GM23338 (cell line): ENCODE data around the gene CCDC61. TPM values are rescaled to one million over a fixed set of nuclear protein-coding genes. Genes with fewer than 3 reads are reported as not detected.

Experiments
- ATAC-seq: fragments of 200-7000 bp; cut with Tn5 transposase; 3 replicates; pipeline ENCODE4 v1.9.1; 2020
- DNase-seq: peaks from one replicate; pipeline ENCODE4 v3.0.0-alpha.2; 2015; ENCODE audit warnings: low spot score
- H2AFZ ChIP-seq: fragments of 200-600 bp; sonication (generic); 2 replicates; pipeline ENCODE4 v1.8.0; 2016; ENCODE audit warnings: antibody characterized with exemption, mild to moderate bottlenecking, moderate library complexity
- H3F3A ChIP-seq: fragments of 200-600 bp; sonication (generic); replicated peaks from 2 replicates; pipeline ENCODE4 v1.8.0; 2017; ENCODE audit warnings: antibody characterized with exemption, mixed run types, low read depth
- H3K27ac ChIP-seq: fragments of 200-600 bp; sonication (generic); 2 replicates; pipeline ENCODE4 v1.6.1; 2016; ENCODE audit warnings: low read depth
- H3K27me3 ChIP-seq: fragments of 200-600 bp; sonication (generic); 2 replicates; pipeline ENCODE4 v1.8.0; 2016; ENCODE audit warnings: mild to moderate bottlenecking, mixed run types, moderate library complexity; ENCODE audit not compliant: insufficient read depth
- H3K36me3 ChIP-seq: fragments of 200-600 bp; sonication (generic); 2 replicates; pipeline ENCODE4 v1.8.0; 2016; ENCODE audit warnings: mild to moderate bottlenecking; ENCODE audit not compliant: insufficient read depth
- H3K4me1 ChIP-seq: fragments of 200-600 bp; sonication (generic); 2 replicates; pipeline ENCODE4 v1.8.0; 2016; ENCODE audit warnings: mild to moderate bottlenecking, moderate library complexity; ENCODE audit not compliant: insufficient read depth
- H3K4me2 ChIP-seq: fragments of 200-600 bp; sonication (generic); 2 replicates; pipeline ENCODE4 v1.7.1; 2017; ENCODE audit warnings: mixed run types
- H3K4me3 ChIP-seq: fragments of 200-600 bp; sonication (generic); 2 replicates; pipeline ENCODE4 v1.6.1; 2016; ENCODE audit warnings: mixed run types
- H3K79me2 ChIP-seq: fragments of 200-600 bp; sonication (generic); replicated peaks from 2 replicates; pipeline ENCODE4 v1.8.0; 2017; ENCODE audit warnings: mild to moderate bottlenecking; ENCODE audit not compliant: insufficient read depth
- H3K9me2 ChIP-seq: fragments of 200-600 bp; sonication (generic); 2 replicates; pipeline ENCODE4 v1.8.0; 2017; ENCODE audit not compliant: insufficient read depth
- H4K20me1 ChIP-seq: fragments of 200-600 bp; sonication (generic); replicated peaks from 2 replicates; pipeline ENCODE4 v1.8.0; 2017; ENCODE audit warnings: mild to moderate bottlenecking; ENCODE audit not compliant: insufficient read depth
- H3K27ac Mint-ChIP-seq: 2 replicates; pipeline ENCODE4 v1.8.0; 2020; ENCODE audit warnings: inconsistent platforms, mild to moderate bottlenecking, moderate library complexity, mixed read lengths
- H3K27me3 Mint-ChIP-seq: 3 replicates; pipeline ENCODE4 v1.8.0; 2022; ENCODE audit warnings: low read depth, mild to moderate bottlenecking, moderate library complexity, mixed read lengths, inconsistent platforms; ENCODE audit not compliant: insufficient read depth, poor library complexity
- H3K36me3 Mint-ChIP-seq: 3 replicates; pipeline ENCODE4 v1.8.0; 2021; ENCODE audit warnings: low read depth, mild to moderate bottlenecking, inconsistent platforms, moderate library complexity, mixed read lengths
- H3K4me1 Mint-ChIP-seq: 3 replicates; pipeline ENCODE4 v1.8.0; 2020; ENCODE audit warnings: mild to moderate bottlenecking, inconsistent platforms, mixed read lengths
- H3K4me3 Mint-ChIP-seq: 3 replicates; pipeline ENCODE4 v1.8.0; 2021; ENCODE audit warnings: moderate library complexity, mild to moderate bottlenecking, inconsistent platforms, mixed read lengths
- H3K9me3 Mint-ChIP-seq: 3 replicates; pipeline ENCODE4 v1.8.0; 2020; ENCODE audit warnings: moderate library complexity, mild to moderate bottlenecking, inconsistent platforms, mixed read lengths
- CREB1 ChIP-seq: fragments of 250-450 bp; sonication (Bioruptor Pico); IDR thresholded peaks from 2 replicates; pipeline ENCODE4 v1.5.0; 2020; ENCODE audit warnings: low read depth, mild to moderate bottlenecking, moderate library complexity
- EZH2 ChIP-seq: fragments of 200-600 bp; sonication (generic); IDR thresholded peaks from one replicate; pipeline ENCODE4 v1.8.0; 2017; ENCODE audit warnings: antibody characterized with exemption, mild to moderate bottlenecking, low read depth; ENCODE audit not compliant: unreplicated experiment
- EZH2phosphoT487 ChIP-seq: fragments of 200-600 bp; sonication (generic); IDR thresholded peaks from one replicate; pipeline ENCODE4 v1.8.1; 2018; ENCODE audit warnings: antibody characterized with exemption; ENCODE audit not compliant: unreplicated experiment
- JUNB ChIP-seq: IDR thresholded peaks from one replicate; pipeline ENCODE4 v1.6.1; 2016; ENCODE audit warnings: antibody characterized with exemption; ENCODE audit not compliant: unreplicated experiment
- NANOG ChIP-seq: IDR thresholded peaks from 2 replicates; pipeline ENCODE4 v1.6.1; 2016; ENCODE audit warnings: antibody characterized with exemption, borderline replicate concordance
- POLR2AphosphoS5 ChIP-seq: IDR thresholded peaks from 2 replicates; pipeline ENCODE4 v1.6.1; 2016; ENCODE audit warnings: antibody characterized with exemption, low read depth
- STAT1 ChIP-seq: IDR thresholded peaks from one replicate; pipeline ENCODE4 v1.6.1; 2016; ENCODE audit warnings: antibody characterized with exemption; ENCODE audit not compliant: unreplicated experiment
- ZNF114 ChIP-seq: fragments of 250-450 bp; sonication (Bioruptor Pico); IDR thresholded peaks from 2 replicates; pipeline ENCODE4 v1.5.0; 2020; ENCODE audit warnings: mild to moderate bottlenecking, moderate library complexity
- ZNF331 ChIP-seq: fragments of 250-450 bp; sonication (Bioruptor Pico); IDR thresholded peaks from 2 replicates; pipeline ENCODE4 v1.5.0; 2020; ENCODE audit warnings: low read depth, mild to moderate bottlenecking, moderate library complexity
- polyA plus RNA-seq: library from polyadenylated mRNA; unstranded; fragments of >200 nt; fragmentation: Nextera tagmentation; extraction: Ambion mirVana; gene quantifications from 2 replicates; pipeline ENCODE4 v1.2.1, GENCODE V29; 2016
- total RNA-seq: library from RNA; depleted of rRNA; stranded (reverse); fragments of >200 nt; shearing (Covaris generic); gene quantifications from 2 replicates; pipeline ENCODE4 v1.2.3, GENCODE V29; 2014
- TF ChIP-seq, protein P1 (sequence below): IDR thresholded peaks from 2 replicates; pipeline ENCODE4 v1.6.1; 2016; ENCODE audit warnings: antibody characterized with exemption
- TF ChIP-seq, protein P2 (sequence below), 2 experiments: fragments of 200-600 bp in 1 of 2; sonication (generic) in 1 of 2; conservative IDR thresholded peaks; 2 replicates each; pipeline versions ENCODE4 v1.5.1 to v1.6.1; 2016 to 2017; ENCODE audit warnings: antibody characterized with exemption in 2 of 2, low read depth in 2 of 2, mild to moderate bottlenecking in 2 of 2, moderate library complexity in 1 of 2
- TF ChIP-seq, protein P3 (sequence below): fragments of 250-450 bp; sonication (Bioruptor Pico); IDR thresholded peaks from 2 replicates; pipeline ENCODE4 v1.5.0; 2020; ENCODE audit warnings: mild to moderate bottlenecking, moderate library complexity
- TF ChIP-seq, protein P4 (sequence below): IDR thresholded peaks from one replicate; pipeline ENCODE4 v1.6.1; 2018; ENCODE audit warnings: antibody characterized with exemption; ENCODE audit not compliant: unreplicated experiment

The CCDC61 gene
- total and polyA plus RNA-seq, 2 experiments from 2014 or later: 9.8 to 22.4 TPM

DNA sequence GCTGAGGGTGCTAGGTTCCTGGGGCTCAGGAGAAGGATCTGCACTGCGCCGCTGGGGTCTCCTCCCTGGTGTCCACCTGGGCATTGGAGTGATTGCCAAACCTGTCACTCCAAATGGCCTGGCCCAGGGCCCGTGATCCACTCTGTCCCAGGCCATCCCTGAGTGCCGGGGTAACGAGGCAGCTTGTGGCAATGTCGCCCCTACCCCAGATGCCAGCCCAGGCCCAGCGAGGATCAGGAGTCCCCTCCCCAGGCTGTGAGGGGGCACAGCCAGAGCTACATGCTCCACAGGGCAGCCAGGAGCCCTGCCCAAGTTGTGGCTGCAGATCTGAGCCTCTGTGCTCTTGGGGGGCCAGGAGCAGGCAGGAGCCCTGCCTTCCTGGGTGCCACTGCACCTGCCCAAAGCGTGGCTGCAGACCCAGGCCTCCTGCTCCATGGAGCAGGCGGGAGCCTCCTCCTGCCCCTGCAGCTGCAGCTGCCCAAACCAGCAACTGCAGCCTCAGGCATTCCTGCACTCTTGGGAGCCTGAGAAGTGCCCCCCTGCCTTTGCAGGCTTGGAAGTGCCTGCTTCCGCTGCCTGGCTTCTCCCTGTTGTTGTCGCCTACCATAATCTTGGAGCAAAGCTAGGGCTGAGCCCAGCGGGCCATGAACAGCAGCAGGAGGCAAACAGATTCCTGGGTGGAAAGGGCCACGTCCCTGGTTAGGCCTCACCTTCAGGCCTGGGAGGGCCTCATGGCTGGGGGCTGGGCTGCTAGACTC, 40.9 kb downstream of the CCDC61 start:
- Mint-ChIP-seq H3K36me3 (peaks cover 7% of the 10 kb centered on the region; the same call in 1 of the 3 replicates), H3K27me3 (peaks cover 5% of the 10 kb centered on the region), H3K9me3 (peaks cover 21% of the 10 kb centered on the region), H3K4me3 (no peak overlapping the region), H3K4me1 (no peaks in the 10 kb centered on the region), H3K27ac (no peak overlapping the region)
- DNase-seq (no peak), ATAC-seq (peak; percentile 79)
- no peak overlapping the region for H3K4me2 ChIP-seq
- no peaks in the 10 kb centered on the region for H4K20me1 ChIP-seq
- H3K36me3 ChIP-seq: no peaks in the 10 kb centered on the region
- no peak overlapping the region for H2AFZ ChIP-seq
- no peak overlapping the region for H3K27ac ChIP-seq
- no peak overlapping the region for H3K4me3 ChIP-seq
- H3K9me2 ChIP-seq: no peaks in the 10 kb centered on the region
- TF ChIP-seq STAT1 (no peak), POLR2AphosphoS5 (no peak), ZNF331 (CRISPR knock-in tag) (no peak), JUNB (no peak), CREB1 (no peak), EZH2 (no peak), NANOG (no peak), EZH2phosphoT487 (no peak), ZNF114 (CRISPR knock-in tag) (no peak)
- TF ChIP-seq, protein P1, sequence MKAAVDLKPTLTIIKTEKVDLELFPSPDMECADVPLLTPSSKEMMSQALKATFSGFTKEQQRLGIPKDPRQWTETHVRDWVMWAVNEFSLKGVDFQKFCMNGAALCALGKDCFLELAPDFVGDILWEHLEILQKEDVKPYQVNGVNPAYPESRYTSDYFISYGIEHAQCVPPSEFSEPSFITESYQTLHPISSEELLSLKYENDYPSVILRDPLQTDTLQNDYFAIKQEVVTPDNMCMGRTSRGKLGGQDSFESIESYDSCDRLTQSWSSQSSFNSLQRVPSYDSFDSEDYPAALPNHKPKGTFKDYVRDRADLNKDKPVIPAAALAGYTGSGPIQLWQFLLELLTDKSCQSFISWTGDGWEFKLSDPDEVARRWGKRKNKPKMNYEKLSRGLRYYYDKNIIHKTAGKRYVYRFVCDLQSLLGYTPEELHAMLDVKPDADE: no peak
- TF ChIP-seq, protein P2, sequence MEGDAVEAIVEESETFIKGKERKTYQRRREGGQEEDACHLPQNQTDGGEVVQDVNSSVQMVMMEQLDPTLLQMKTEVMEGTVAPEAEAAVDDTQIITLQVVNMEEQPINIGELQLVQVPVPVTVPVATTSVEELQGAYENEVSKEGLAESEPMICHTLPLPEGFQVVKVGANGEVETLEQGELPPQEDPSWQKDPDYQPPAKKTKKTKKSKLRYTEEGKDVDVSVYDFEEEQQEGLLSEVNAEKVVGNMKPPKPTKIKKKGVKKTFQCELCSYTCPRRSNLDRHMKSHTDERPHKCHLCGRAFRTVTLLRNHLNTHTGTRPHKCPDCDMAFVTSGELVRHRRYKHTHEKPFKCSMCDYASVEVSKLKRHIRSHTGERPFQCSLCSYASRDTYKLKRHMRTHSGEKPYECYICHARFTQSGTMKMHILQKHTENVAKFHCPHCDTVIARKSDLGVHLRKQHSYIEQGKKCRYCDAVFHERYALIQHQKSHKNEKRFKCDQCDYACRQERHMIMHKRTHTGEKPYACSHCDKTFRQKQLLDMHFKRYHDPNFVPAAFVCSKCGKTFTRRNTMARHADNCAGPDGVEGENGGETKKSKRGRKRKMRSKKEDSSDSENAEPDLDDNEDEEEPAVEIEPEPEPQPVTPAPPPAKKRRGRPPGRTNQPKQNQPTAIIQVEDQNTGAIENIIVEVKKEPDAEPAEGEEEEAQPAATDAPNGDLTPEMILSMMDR (conservative IDR thresholded peaks at IDR 0.05; ENCODE audit: low read depth in 2 of 2): no peak
- TF ChIP-seq, protein P3, sequence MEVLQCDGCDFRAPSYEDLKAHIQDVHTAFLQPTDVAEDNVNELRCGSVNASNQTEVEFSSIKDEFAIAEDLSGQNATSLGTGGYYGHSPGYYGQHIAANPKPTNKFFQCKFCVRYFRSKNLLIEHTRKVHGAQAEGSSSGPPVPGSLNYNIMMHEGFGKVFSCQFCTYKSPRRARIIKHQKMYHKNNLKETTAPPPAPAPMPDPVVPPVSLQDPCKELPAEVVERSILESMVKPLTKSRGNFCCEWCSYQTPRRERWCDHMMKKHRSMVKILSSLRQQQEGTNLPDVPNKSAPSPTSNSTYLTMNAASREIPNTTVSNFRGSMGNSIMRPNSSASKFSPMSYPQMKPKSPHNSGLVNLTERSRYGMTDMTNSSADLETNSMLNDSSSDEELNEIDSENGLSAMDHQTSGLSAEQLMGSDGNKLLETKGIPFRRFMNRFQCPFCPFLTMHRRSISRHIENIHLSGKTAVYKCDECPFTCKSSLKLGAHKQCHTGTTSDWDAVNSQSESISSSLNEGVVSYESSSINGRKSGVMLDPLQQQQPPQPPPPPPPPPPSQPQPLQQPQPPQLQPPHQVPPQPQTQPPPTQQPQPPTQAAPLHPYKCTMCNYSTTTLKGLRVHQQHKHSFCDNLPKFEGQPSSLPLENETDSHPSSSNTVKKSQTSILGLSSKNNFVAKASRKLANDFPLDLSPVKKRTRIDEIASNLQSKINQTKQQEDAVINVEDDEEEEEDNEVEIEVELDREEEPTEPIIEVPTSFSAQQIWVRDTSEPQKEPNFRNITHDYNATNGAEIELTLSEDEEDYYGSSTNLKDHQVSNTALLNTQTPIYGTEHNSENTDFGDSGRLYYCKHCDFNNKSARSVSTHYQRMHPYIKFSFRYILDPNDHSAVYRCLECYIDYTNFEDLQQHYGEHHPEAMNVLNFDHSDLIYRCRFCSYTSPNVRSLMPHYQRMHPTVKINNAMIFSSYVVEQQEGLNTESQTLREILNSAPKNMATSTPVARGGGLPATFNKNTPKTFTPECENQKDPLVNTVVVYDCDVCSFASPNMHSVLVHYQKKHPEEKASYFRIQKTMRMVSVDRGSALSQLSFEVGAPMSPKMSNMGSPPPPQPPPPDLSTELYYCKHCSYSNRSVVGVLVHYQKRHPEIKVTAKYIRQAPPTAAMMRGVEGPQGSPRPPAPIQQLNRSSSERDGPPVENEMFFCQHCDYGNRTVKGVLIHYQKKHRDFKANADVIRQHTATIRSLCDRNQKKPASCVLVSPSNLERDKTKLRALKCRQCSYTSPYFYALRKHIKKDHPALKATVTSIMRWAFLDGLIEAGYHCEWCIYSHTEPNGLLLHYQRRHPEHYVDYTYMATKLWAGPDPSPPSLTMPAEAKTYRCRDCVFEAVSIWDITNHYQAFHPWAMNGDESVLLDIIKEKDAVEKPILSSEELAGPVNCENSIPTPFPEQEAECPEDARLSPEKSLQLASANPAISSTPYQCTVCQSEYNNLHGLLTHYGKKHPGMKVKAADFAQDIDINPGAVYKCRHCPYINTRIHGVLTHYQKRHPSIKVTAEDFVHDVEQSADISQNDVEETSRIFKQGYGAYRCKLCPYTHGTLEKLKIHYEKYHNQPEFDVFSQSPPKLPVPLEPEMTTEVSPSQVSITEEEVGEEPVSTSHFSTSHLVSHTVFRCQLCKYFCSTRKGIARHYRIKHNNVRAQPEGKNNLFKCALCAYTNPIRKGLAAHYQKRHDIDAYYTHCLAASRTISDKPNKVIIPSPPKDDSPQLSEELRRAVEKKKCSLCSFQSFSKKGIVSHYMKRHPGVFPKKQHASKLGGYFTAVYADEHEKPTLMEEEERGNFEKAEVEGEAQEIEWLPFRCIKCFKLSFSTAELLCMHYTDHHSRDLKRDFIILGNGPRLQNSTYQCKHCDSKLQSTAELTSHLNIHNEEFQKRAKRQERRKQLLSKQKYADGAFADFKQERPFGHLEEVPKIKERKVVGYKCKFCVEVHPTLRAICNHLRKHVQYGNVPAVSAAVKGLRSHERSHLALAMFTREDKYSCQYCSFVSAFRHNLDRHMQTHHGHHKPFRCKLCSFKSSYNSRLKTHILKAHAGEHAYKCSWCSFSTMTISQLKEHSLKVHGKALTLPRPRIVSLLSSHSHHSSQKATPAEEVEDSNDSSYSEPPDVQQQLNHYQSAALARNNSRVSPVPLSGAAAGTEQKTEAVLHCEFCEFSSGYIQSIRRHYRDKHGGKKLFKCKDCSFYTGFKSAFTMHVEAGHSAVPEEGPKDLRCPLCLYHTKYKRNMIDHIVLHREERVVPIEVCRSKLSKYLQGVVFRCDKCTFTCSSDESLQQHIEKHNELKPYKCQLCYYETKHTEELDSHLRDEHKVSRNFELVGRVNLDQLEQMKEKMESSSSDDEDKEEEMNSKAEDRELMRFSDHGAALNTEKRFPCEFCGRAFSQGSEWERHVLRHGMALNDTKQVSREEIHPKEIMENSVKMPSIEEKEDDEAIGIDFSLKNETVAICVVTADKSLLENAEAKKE (CRISPR knock-in tag): no peak
- TF ChIP-seq, protein P4, sequence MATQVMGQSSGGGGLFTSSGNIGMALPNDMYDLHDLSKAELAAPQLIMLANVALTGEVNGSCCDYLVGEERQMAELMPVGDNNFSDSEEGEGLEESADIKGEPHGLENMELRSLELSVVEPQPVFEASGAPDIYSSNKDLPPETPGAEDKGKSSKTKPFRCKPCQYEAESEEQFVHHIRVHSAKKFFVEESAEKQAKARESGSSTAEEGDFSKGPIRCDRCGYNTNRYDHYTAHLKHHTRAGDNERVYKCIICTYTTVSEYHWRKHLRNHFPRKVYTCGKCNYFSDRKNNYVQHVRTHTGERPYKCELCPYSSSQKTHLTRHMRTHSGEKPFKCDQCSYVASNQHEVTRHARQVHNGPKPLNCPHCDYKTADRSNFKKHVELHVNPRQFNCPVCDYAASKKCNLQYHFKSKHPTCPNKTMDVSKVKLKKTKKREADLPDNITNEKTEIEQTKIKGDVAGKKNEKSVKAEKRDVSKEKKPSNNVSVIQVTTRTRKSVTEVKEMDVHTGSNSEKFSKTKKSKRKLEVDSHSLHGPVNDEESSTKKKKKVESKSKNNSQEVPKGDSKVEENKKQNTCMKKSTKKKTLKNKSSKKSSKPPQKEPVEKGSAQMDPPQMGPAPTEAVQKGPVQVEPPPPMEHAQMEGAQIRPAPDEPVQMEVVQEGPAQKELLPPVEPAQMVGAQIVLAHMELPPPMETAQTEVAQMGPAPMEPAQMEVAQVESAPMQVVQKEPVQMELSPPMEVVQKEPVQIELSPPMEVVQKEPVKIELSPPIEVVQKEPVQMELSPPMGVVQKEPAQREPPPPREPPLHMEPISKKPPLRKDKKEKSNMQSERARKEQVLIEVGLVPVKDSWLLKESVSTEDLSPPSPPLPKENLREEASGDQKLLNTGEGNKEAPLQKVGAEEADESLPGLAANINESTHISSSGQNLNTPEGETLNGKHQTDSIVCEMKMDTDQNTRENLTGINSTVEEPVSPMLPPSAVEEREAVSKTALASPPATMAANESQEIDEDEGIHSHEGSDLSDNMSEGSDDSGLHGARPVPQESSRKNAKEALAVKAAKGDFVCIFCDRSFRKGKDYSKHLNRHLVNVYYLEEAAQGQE: no peak
- H3K79me2 ChIP-seq: no peaks in the 10 kb centered on the region
- no peaks in the 10 kb centered on the region for H3F3A ChIP-seq
- no peaks in the 10 kb centered on the region for H3K4me1 ChIP-seq
- H3K27me3 ChIP-seq: 0 out of 2 replicates have a peak, but pooled peaks cover 7% of the 10 kb centered on the region
